Endothelial cell of umbilical vein (primary cell): ENCODE results near the gene ZNF384. TPM values are rescaled to one million over a fixed set of nuclear protein-coding genes. Genes with fewer than 3 reads are reported as not detected.

Experiments
- BruUV-seq: library from RNA; stranded (reverse); fragments of 400-500 nt; replicated peaks from 2 replicates; lab custom pipeline; 2021; lab: Mats Ljungman, UMichigan
- CTCF ChIA-PET: fragments of 300-600, 350-600 bp; sonication (Branson Sonifier 250); formaldehyde crosslinking; loops from one replicate; lab custom pipeline; 2021; ENCODE audit warnings: antibody characterized with exemption, inconsistent platforms; lab: Charles Lee
- POLR2A ChIA-PET: fragments of 300-600, 350-600 bp; sonication (Branson Sonifier 250); formaldehyde crosslinking; loops from one replicate; lab custom pipeline; 2021; ENCODE audit warnings: antibody characterized with exemption, inconsistent platforms; lab: Charles Lee
- DNase-seq: peaks from one replicate; pipeline ENCODE4 v3.0.0-alpha.2; 2011; ENCODE audit warnings: low read depth, low spot score
- FAIRE-seq: peaks from 2 replicates; lab custom pipeline; 2011; peaks lifted over from hg19 to GRCh38; lab: Jason Lieb, UNC
- H2AFZ ChIP-seq: 2 replicates; pipeline ENCODE4 v1.6.0; 2012; ENCODE audit warnings: low read depth, low read length, control low read depth, inconsistent platforms
- H3K27ac ChIP-seq: 2 replicates; pipeline ENCODE4 v1.5.1; 2011; ENCODE audit warnings: low read depth, mild to moderate bottlenecking, control low read depth, low read length, moderate library complexity; ENCODE audit not compliant: insufficient read depth
- H3K27me3 ChIP-seq, 2 experiments: 2 replicates each; pipeline versions ENCODE4 v1.6.0 to v1.6.1; 2011; ENCODE audit warnings: low read length in 2 of 2, mixed read lengths in 1 of 2; ENCODE audit not compliant: control insufficient read depth in 2 of 2, insufficient read depth in 2 of 2
- H3K36me3 ChIP-seq, 2 experiments: 2 replicates in 1 of 2; 3 replicates in 1 of 2; pipeline ENCODE4 v1.5.1; 2011; ENCODE audit warnings: low read length in 2 of 2, mild to moderate bottlenecking in 1 of 2, moderate library complexity in 1 of 2; ENCODE audit not compliant: control insufficient read depth in 2 of 2, insufficient read depth in 2 of 2; ENCODE audit errors: extremely low read depth in 1 of 2
- H3K4me1 ChIP-seq: 3 replicates; pipeline ENCODE4 v1.5.1; 2011; ENCODE audit warnings: mild to moderate bottlenecking, low read length; ENCODE audit not compliant: control insufficient read depth, insufficient read depth; ENCODE audit errors: extremely low read depth
- H3K4me2 ChIP-seq: 2 replicates; pipeline ENCODE4 v1.6.1; 2011; ENCODE audit warnings: low read length, control low read depth, mixed read lengths; ENCODE audit not compliant: insufficient read depth
- H3K4me3 ChIP-seq, 3 experiments: fragments of 200-600 bp in 1 of 3; sonication (generic), shearing (Covaris generic) in 1 of 3; replicated peaks in 1 of 3; 2 replicates each; pipeline ENCODE4 v1.5.1; 2011 to 2016; ENCODE audit warnings: control low read depth in 3 of 3, low read length in 3 of 3, mild to moderate bottlenecking in 2 of 3, inconsistent platforms in 1 of 3, low read depth in 1 of 3, moderate library complexity in 1 of 3; ENCODE audit not compliant: insufficient read depth in 1 of 3
- H3K79me2 ChIP-seq: 2 replicates; pipeline ENCODE4 v1.6.0; 2012; ENCODE audit warnings: low read length, inconsistent platforms; ENCODE audit not compliant: control insufficient read depth, insufficient read depth
- H3K9ac ChIP-seq: replicated peaks from 2 replicates; pipeline ENCODE3; 2011; ENCODE audit warnings: low read length, control low read depth; ENCODE audit not compliant: insufficient read depth; ENCODE audit errors: extremely low read depth
- H3K9me1 ChIP-seq: replicated peaks from 3 replicates; pipeline ENCODE4 v1.6.0; 2011; ENCODE audit warnings: mild to moderate bottlenecking, low read length; ENCODE audit not compliant: control insufficient read depth, insufficient read depth; ENCODE audit errors: extremely low read depth
- H3K9me3 ChIP-seq: replicated peaks from 2 replicates; pipeline ENCODE4 v1.5.1; 2012; ENCODE audit warnings: low read length, inconsistent platforms; ENCODE audit not compliant: control insufficient read depth, insufficient read depth
- H4K20me1 ChIP-seq: replicated peaks from 2 replicates; pipeline ENCODE3; 2011; ENCODE audit warnings: mild to moderate bottlenecking, low read length; ENCODE audit not compliant: control insufficient read depth, insufficient read depth; ENCODE audit errors: extremely low read depth
- EZH2 ChIP-seq: IDR thresholded peaks from 2 replicates; pipeline ENCODE4 v1.6.1; 2012; ENCODE audit warnings: borderline replicate concordance, low read depth, mild to moderate bottlenecking, moderate library complexity, low read length, inconsistent platforms; ENCODE audit not compliant: severe bottlenecking
- MAX ChIP-seq: IDR thresholded peaks from 2 replicates; pipeline ENCODE4 v1.6.1; 2011; ENCODE audit not compliant: insufficient read depth, insufficient read length
- POLR2A ChIP-seq: IDR thresholded peaks from 2 replicates; pipeline ENCODE4 v1.6.1; 2012; ENCODE audit warnings: low read depth, mild to moderate bottlenecking, control low read depth, low read length
- POLR2AphosphoS5 ChIP-seq: IDR thresholded peaks from 2 replicates; pipeline ENCODE4 v1.6.1; 2012; ENCODE audit warnings: low read depth, mild to moderate bottlenecking, control low read depth, low read length, moderate library complexity; ENCODE audit not compliant: insufficient read depth
- dilution Hi-C: fragments of 300-500 bp; cut with MboI; formaldehyde crosslinking; loops from one replicate; pipeline ENCODE4 v1.15.0; 2019; ENCODE audit warnings: low sequenced_read_pairs; ENCODE audit not compliant: extremely low pct_ligation_motif_present
- intact Hi-C: fragments of 100-400 bp; cut with micrococcal nuclease; formaldehyde crosslinking; loops from one replicate; pipeline ENCODE4 v1.10.0; 2022
- polyA plus RNA-seq, 4 experiments: library from polyadenylated mRNA; depleted of rRNA in 3 of 4; stranded (reverse) in 3 of 4; unstranded in 1 of 4; fragments of >200 nt; gene quantifications; 2 replicates each; pipeline versions ENCODE4 v1.2.1 to v1.2.3, GENCODE V29; 2011 to 2012; ENCODE audit warnings: missing spikeins in 1 of 4
- total RNA-seq: library from RNA; stranded (reverse); gene quantifications from 2 replicates; pipeline ENCODE4 v1.2.3, GENCODE V29; 2021

ZNF384 gene
- total and polyA plus RNA-seq, 2 donors (not counting 3 experiments of a cell fraction or from before 2014, with no cell fraction given) = 52.8 to 58.3 TPM

- no peak overlapping the region for H3K4me2 ChIP-seq
- H3K4me1 ChIP-seq = peaks cover 4% of the 10 kb centered on the region
- no peaks in the 10 kb centered on the region for H3K79me2 ChIP-seq
- no peaks in the 10 kb centered on the region for H3K9me3 ChIP-seq
- H3K27ac ChIP-seq = no peak overlapping the region
- ChIA-PET POLR2A (no interaction called here), CTCF (interaction anchor here (1.3 to 4.8 kb wide), 5 partner anchors 10 to 135 kb away, joined by 3 to 63 read pairs (median 7); no protein-coding TSS in a partner anchor)
- no peaks in the 10 kb centered on the region for H3K9me1 ChIP-seq
- no TSS peak for BruUV-seq
- H3K27me3 ChIP-seq = peaks cover 33 to 47% of the 10 kb centered on the region in 2 experiments
- peak overlapping the region; percentile 24 for H2AFZ ChIP-seq
- no peaks in the 10 kb centered on the region for H3K36me3 ChIP-seq
- intact Hi-C loops = loop anchor here (1.0 to 5.0 kb wide), 2 partner anchors 10 to 147 kb away; partner anchors contain the start of gene ZNF384
- H3K9ac ChIP-seq = no peak overlapping the region
- DNase-seq (no peak), FAIRE-seq (no peak)
- dilution Hi-C loops = no loop called here
- no peak overlapping the region for H3K4me3 ChIP-seq
- TF ChIP-seq MAX (no peak), EZH2 (peak; percentile 81), POLR2A (no peak)
- no peaks in the 10 kb centered on the region for H4K20me1 ChIP-seq
These were observed 10.2 kb upstream of the ZNF384 start for GRCh38 chr12:6699259-6699988.

GRCh38 chr12:6698352-6699046 lies 9.3 kb upstream of the ZNF384 start:
- no peaks in the 10 kb centered on the region for H3K79me2 ChIP-seq
- BruUV-seq = no TSS peak
- TF ChIP-seq MAX (no peak), POLR2AphosphoS5 (no peak)
- no peaks in the 10 kb centered on the region for H3K9me3 ChIP-seq
- FAIRE-seq (no peak), DNase-seq (no peak)
- POLR2A ChIA-PET = no interaction called here
- intact Hi-C loops (loop anchor here (1.0 to 5.0 kb wide), 4 partner anchors 9 to 146 kb away; partner anchors contain the start of gene ZNF384), dilution Hi-C loops (no loop called here)
- H3K4me1 ChIP-seq = peaks cover 4% of the 10 kb centered on the region
- CTCF ChIA-PET = interaction anchor here (0.9 to 4.8 kb wide), 16 partner anchors 9 to 146 kb away, joined by 3 to 63 read pairs (median 6); partner anchors contain the start of genes COPS7A and ZNF384
- H3K27ac ChIP-seq = no peak overlapping the region
- H3K9me1 ChIP-seq = no peaks in the 10 kb centered on the region
- no peaks in the 10 kb centered on the region for H3K36me3 ChIP-seq
- H3K9ac ChIP-seq = no peak overlapping the region
- no peak overlapping the region for H3K4me2 ChIP-seq
- H3K4me3 ChIP-seq = no peak overlapping the region
- peaks cover 30 to 43% of the 10 kb centered on the region in 2 experiments for H3K27me3 ChIP-seq
- no peak overlapping the region for H2AFZ ChIP-seq
- H4K20me1 ChIP-seq = no peaks in the 10 kb centered on the region
